Motor neuron (in vitro differentiated cells): Measurements from ENCODE around the gene OR8G1. TPM values are rescaled to one million over a fixed set of nuclear protein-coding genes. Genes with fewer than 3 reads are reported as not detected.
"Not testable (repeated sequence)": the region's sequence is repeated elsewhere in the genome, so short reads cannot be mapped to it uniquely, and the experiment has no call there.

Experiments
- ATAC-seq, 8 experiments: fragments of 200-7000 bp; cut with Tn5 transposase; replicated peaks in 6 of 8; 2 replicates each; pipeline ENCODE4 v1.8.0; 2021; ENCODE audit warnings: mild to moderate bottlenecking in 8 of 8, moderate library complexity in 8 of 8
- H3K27ac ChIP-seq, 2 donors: fragments of 250-450 bp; sonication (Bioruptor Pico); 2 replicates each; pipeline ENCODE4 v1.9.0; 2021; ENCODE audit warnings: antibody characterized with exemption in 2 of 2, mild to moderate bottlenecking in 2 of 2, moderate library complexity in 1 of 2
- H3K4me1 ChIP-seq, 2 donors: fragments of 250-450 bp; sonication (Bioruptor Pico); replicated peaks in 1 of 2; 2 replicates each; pipeline ENCODE4 v1.6.1; 2021; ENCODE audit warnings: antibody characterized with exemption in 2 of 2, mild to moderate bottlenecking in 2 of 2, moderate library complexity in 1 of 2
- H3K4me3 ChIP-seq, 5 donors: fragments of 250-450 bp; sonication (Bioruptor Pico); 2 replicates each; pipeline ENCODE4 v1.9.0; 2021; ENCODE audit warnings: antibody characterized with exemption in 5 of 5, mild to moderate bottlenecking in 5 of 5, moderate library complexity in 4 of 5
- WGBS, 10 experiments: fragments of 450-650 bp; shearing (Covaris generic); methylation state at CpG; one replicate each; pipeline ENCODE4 v1.0.0; 2022; 5-methylcytosine and 5-hydroxymethylcytosine counted together
- in situ Hi-C, 9 experiments: fragments of 400-800 bp; cut with MboI; loops; one replicate each; pipeline ENCODE4 v1.15.0; 2021; ENCODE audit warnings: low sequenced_read_pairs in 9 of 9, low pct_unique_long_range_greater_than_20kb in 2 of 9; ENCODE audit not compliant: unreplicated experiment in 9 of 9
- total RNA-seq, 8 experiments: library from RNA; unstranded; fragments of 300-600 nt; gene quantifications; 2 replicates each; pipeline versions ENCODE4 v1.2.3 to v1.2.4, GENCODE V29; 2022

Gene OR8G1
- total RNA-seq, 8 experiments from 2014 or later: 0.05 to 0.29 (median 0.14) TPM; not detected in 3

DNA sequence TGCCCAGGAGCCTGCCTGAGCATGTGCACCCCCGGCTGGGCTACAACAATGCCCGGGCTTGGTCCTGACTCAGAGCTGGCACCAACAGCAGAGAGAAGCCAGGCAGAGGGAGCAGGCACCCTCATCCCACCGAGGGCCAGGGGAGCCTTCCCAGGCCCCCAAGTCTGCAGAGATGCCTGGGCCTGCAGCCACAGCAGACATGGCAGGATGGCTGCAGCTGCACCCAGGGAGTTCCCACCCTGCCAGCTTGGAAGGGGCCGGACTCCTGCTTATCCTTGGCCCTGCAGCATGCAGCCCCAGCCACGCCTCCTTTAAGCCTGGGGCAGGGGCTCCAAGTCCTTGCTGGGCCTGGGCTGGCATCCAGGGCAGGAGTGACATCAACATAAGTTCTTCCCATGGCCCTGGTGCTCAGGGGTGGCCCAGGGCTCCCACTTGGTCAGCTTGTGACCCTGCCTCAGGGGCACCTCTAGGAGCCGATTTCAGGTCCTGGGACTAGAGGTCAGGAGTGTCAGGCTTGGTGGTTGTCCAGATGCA, 31.0 kb upstream of the OR8G1 start:
- Histone ChIP-seq H3K4me1 (no peaks in the 10 kb centered on the region), H3K4me3 (no peak overlapping the region), H3K27ac (no peak overlapping the region)
- in situ Hi-C loops: no loop called here
- WGBS, 10 experiments: 40 to 100% (median 73%) methylated on average over 1 to 3 of the region's 6 CpGs; no CpG with 5 or more reads in 6 of the 10 experiments
- ATAC-seq: no peak

DNA sequence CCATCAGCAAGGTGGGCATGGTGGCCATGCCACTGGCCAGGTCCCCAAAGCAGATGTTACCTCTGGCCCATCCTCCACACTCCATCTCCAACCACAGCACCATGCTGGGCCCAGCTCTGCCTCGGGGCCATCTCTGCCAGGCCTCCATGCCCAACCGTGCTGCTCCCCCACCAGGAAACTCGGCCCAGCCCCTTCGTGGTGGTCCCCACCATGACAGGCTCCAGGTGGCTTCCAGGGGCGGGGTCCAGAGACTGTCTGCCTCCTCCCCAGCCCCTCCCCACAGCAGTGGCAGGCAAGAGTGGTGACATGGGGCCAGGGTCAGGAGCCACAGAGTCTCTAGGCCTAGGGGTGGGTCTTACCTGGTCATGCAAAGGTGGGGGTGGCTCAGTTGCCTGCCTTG, 30.5 kb upstream of the OR8G1 start:
- Histone ChIP-seq H3K4me3 (no peak overlapping the region), H3K27ac (no peak overlapping the region), H3K4me1 (no peaks in the 10 kb centered on the region)
- no CpG with 5 or more reads among the region's 5 CpGs for WGBS, 10 experiments
- in situ Hi-C loops: no loop called here
- ATAC-seq: no peak

DNA sequence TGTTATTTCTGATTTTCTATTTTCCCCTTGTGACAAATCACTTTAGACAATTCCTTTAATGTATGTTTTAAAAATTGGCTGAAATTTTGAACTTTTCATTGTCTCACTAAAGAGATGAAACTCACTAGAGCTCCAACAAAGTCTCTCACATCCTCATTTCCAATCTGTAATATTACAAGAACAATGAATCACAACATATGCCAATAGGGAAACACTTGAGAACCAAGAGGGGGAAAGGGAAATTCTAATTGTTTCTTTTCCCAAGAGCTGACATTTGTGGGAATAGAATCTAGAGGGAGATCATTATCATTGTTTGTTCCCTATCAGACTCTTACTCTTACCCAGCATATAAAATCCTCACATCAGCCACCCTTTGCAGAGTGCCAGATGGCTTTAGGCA, 29.6 kb upstream of the OR8G1 start:
- in situ Hi-C loops: no loop called here
- Histone ChIP-seq H3K27ac (no peak overlapping the region), H3K4me1 (no peaks in the 10 kb centered on the region), H3K4me3 (no peak overlapping the region)
- ATAC-seq: no peak

DNA sequence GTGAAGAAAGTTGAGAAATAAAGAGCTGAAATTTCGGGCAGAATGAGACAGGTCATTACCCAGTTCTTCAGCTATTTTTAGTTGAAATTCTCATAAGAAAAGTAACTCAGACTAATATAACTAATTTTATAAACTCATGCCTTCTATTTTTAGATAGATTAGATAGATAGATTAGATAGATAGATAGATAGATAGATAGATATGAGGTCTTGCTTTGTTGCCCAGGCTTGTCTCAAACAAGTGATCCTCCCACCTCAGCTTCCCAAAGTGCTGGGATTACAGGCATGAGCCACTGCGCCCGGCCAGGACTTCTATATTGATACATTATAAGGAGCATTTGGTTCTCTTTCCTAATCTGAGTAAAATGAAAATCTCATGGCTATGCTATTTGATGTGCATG, 26.9 kb upstream of the OR8G1 start:
- Histone ChIP-seq H3K4me1 (no peaks in the 10 kb centered on the region), H3K4me3 (no peak overlapping the region), H3K27ac (no peak overlapping the region)
- WGBS, 10 experiments: 39 to 87% (median 61%) methylated on average over 1 to 3 of the region's 3 CpGs; no CpG with 5 or more reads in 2 of the 10 experiments
- no peak for ATAC-seq
- in situ Hi-C loops: no loop called here

DNA sequence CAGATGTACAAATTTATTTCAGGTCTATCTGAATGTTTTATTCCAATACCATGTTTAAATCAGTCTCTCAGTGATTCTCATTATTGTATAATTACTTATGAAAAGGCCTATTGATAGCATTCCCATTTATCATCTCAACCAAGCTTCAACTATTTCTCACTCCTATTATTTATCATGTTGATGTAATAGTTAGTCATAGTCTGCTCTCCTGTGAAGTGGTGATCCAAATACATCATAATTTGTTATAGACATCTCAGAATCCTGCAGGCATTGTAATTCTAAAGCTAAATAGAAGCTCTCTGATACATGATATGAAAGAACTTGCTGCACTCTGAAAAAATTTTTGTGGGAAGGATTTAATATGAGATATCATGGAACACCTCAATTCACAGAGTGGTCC, 21.8 kb upstream of the OR8G1 start:
- ATAC-seq: peak in 1 of 8 experiments; percentile 27
- in situ Hi-C loops: no loop called here
- Histone ChIP-seq H3K4me1 (no peaks in the 10 kb centered on the region), H3K27ac (no peak overlapping the region), H3K4me3 (no peak overlapping the region)

DNA sequence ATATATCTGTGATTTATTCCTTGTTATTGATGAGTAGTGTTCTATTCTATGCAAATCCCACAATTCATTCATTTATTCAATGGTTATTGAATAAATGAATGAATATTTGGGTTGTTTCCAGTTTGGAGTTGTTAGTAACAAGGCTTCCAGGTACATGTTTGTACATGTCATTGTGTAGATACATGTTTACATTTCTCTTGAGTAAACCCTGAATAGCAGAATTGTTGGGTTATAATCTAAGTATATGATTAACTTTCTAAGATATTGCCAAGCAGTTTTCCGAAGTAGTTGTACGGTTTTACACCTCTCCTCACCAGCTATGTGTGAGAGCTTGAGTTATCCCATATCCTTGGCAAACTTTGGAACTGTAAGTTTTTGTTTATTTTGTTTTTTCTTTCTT, 18.5 kb upstream of the OR8G1 start:
- 25 to 100% (median 86%) methylated on average over 1 to 2 of the region's 2 CpGs; no CpG with 5 or more reads in 1 of the 10 experiments for WGBS, 10 experiments
- H3K4me1 ChIP-seq: no peaks in the 10 kb centered on the region
- H3K27ac ChIP-seq: no peak overlapping the region
- no peak for ATAC-seq
- H3K4me3 ChIP-seq: no peak overlapping the region
- in situ Hi-C loops: no loop called here

DNA sequence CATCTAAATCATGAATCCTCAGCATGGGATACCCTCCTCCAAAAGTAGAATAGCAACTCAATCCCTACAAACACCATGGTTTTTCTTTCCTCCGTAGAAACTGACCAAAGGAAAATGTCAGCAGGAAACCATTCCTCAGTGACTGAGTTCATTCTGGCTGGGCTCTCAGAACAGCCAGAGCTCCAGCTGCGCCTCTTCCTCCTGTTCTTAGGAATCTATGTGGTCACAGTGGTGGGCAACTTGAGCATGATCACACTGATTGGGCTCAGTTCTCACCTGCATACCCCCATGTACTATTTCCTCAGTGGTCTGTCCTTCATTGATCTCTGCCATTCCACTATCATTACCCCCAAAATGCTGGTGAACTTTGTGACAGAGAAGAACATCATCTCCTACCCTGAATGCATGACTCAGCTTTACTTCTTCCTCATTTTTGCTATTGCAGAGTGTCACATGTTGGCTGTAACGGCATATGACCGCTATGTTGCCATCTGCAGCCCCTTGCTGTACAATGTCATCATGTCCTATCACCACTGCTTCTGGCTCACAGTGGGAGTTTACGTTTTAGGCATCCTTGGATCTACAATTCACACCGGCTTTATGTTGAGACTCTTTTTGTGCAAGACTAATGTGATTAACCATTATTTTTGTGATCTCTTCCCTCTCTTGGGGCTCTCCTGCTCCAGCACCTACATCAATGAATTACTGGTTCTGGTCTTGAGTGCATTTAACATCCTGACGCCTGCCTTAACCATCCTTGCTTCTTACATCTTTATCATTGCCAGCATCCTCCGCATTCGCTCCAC, 16.1 kb upstream of the OR8G1 start:
- H3K27ac ChIP-seq, H3K4me3 ChIP-seq, ATAC-seq, in situ Hi-C loops, H3K4me1 ChIP-seq: not testable (repeated sequence)
- 27 to 100% (median 75%) methylated on average over 1 to 8 of the region's 9 CpGs; no CpG with 5 or more reads in 1 of the 10 experiments for WGBS, 10 experiments

DNA sequence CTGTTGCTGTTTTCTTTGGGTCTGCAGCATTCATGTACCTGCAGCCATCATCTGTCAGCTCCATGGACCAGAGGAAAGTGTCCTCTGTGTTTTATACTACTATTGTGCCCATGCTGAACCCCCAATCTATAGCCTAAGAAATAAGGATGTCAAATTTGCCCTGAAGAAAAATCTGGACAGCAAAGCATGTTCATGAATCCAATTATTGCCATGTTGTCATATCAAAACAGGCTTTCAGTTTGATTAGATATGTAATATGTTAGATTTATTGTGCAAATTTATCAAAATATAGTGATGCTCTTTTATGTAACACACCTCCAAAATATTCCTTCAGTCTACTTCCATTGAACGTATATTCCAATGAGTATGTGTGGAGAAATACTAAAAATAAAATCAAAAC, 15.4 kb upstream of the OR8G1 start:
- 8 to 100% (median 67%) methylated on average over 1 of the region's 1 CpG for WGBS, 10 experiments
- Histone ChIP-seq H3K27ac (no peak overlapping the region), H3K4me1 (no peaks in the 10 kb centered on the region), H3K4me3 (no peak overlapping the region)
- no peak for ATAC-seq
- in situ Hi-C loops: no loop called here

DNA sequence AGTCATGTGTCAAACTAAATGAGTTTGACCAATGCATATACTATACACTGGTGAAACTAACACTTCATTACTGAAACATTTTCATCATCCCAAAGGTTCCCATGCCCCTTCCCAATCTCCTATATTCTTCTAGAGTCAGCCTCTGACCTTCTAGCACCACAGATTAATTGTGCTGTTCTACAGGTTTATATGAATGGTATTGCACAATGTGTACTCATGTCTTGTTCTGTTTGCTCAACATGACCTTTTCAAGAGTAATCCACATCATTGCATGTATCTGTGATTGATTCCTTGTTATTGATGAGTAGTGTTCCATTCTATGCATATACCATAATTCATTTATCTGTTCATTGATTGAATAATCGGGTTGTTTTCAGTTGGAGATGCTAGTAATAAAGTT, 7.5 kb upstream of the OR8G1 start:
- H3K4me1 ChIP-seq: no peaks in the 10 kb centered on the region
- in situ Hi-C loops: no loop called here
- H3K27ac ChIP-seq: no peak overlapping the region
- WGBS, 10 experiments: 0 to 90% (median 17%) methylated on average over 1 of the region's 1 CpG; no CpG with 5 or more reads in 3 of the 10 experiments
- no peak for ATAC-seq
- H3K4me3 ChIP-seq: no peak overlapping the region

DNA sequence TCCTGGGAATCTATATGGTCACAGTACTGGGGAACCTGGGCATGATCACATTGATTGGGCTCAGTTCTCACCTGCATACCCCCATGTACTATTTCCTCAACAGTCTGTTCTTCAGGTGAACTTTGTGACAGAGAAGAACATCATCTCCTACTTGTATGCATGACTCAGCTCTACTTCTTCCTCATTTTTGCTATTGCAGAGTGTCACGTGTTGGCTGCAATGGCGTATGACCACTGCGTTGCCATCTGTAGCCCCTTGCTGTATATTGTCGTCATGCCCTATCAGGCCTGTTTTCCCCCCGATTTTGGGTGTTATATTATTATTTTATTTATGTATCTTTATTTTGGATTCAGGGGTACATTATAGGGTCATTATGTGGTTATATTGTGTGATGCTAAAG, 2.4 kb upstream of the OR8G1 start:
- WGBS, 10 experiments: 0 to 72% (median 50%) methylated on average over 2 to 5 of the region's 5 CpGs; no CpG with 5 or more reads in 4 of the 10 experiments

DNA sequence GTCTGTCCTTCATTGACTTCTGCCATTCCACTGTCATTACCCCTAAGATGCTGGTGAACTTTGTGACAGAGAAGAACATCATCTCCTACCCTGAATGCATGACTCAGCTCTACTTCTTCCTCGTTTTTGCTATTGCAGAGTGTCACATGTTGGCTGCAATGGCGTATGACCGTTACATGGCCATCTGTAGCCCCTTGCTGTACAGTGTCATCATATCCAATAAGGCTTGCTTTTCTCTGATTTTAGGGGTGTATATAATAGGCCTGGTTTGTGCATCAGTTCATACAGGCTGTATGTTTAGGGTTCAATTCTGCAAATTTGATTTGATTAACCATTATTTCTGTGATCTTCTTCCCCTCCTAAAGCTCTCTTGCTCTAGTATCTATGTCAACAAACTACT, 9.0 kb downstream of the OR8G1 start:
- H3K4me1 ChIP-seq, in situ Hi-C loops, ATAC-seq, H3K4me3 ChIP-seq, H3K27ac ChIP-seq: not testable (repeated sequence)
- WGBS, 10 experiments: 29 to 100% (median 81%) methylated on average over 1 to 3 of the region's 3 CpGs; no CpG with 5 or more reads in 7 of the 10 experiments

More for the DNA sequence above, 2.4 kb upstream of the OR8G1 start:
- no peak for ATAC-seq
- Histone ChIP-seq H3K4me3 (no peak overlapping the region), H3K27ac (no peak overlapping the region), H3K4me1 (no peaks in the 10 kb centered on the region)
- in situ Hi-C loops: no loop called here

DNA sequence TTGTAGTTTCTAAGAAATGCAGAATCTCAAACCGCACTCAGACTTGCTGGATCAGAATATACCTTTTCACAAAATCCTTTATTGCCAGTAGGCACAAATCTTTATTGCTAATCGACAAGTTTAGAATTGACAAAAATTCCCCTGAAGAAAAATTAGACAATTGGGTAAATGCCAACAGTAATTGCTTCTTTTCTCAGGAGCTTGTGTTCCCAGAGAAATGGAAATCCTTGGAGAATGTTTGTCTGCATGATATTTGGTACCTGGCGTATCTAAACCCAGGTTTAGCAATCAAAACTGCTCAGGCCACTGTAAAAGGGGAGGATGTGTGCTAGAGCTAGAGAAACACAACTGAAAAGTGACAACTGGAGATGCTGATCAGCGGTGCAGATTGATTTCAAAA, 15.2 kb downstream of the OR8G1 start, which contains the start of gene OR8G5:
OR8G5 (plus strand) TSS at position 301 of the 400 bp plus-strand sequence. CDS start 8,556 bp downstream, outside the sequence.
- in situ Hi-C loops: no loop called here
- ATAC-seq: no peak
- WGBS, 10 experiments: 9 to 80% (median 47%) methylated on average over 1 to 4 of the region's 4 CpGs

DNA sequence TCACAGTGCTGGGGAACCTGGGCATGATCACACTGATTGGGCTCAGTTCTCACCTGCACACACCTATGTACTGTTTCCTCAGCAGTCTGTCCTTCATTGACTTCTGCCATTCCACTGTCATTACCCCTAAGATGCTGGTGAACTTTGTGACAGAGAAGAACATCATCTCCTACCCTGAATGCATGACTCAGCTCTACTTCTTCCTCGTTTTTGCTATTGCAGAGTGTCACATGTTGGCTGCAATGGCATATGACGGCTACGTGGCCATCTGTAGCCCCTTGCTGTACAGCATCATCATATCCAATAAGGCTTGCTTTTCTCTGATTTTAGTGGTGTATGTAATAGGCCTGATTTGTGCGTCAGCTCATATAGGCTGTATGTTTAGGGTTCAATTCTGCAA, 24.1 kb downstream of the OR8G1 start:
- H3K27ac ChIP-seq, in situ Hi-C loops, H3K4me1 ChIP-seq, H3K4me3 ChIP-seq, ATAC-seq: not testable (repeated sequence)
- WGBS, 10 experiments: 87 to 93% methylated on average over 3 of the region's 4 CpGs; no CpG with 5 or more reads in 8 of the 10 experiments

More for the DNA sequence above, 15.2 kb downstream of the OR8G1 start, which contains the start of gene OR8G5:
- Histone ChIP-seq H3K27ac (no peak within 1 kb of the TSS), H3K4me3 (no peak within 1 kb of the TSS), H3K4me1 (no peaks in the 10 kb centered on the region)

DNA sequence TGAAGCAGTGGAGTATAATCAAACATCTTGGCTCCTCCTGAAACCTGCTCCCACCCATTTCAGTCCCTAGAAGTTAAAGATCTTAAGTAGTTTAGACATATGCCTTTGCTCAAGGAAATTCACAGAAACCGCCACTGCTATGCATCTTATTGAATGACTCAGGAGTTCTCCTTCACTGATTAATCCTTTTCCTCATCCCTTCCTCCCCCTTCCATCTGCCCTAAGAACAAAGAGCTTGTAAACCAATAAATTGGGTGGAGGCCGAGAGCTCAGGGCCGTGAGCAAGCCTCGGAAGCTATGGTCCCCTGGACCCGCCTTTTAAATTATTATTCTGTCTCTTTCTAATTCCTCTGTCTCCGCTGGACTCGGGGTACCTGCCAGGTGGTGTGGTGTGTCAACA, 30.0 kb downstream of the OR8G1 start:
- in situ Hi-C loops, ATAC-seq, H3K4me1 ChIP-seq, H3K4me3 ChIP-seq, H3K27ac ChIP-seq: not testable (repeated sequence)
- WGBS, 10 experiments: 13 to 100% (median 40%) methylated on average over 2 to 5 of the region's 7 CpGs; no CpG with 5 or more reads in 2 of the 10 experiments
